Dermis blood vessel endothelial cell (primary cell): Measurements from ENCODE around the gene ZNF532. TPM values are rescaled to one million over a fixed set of nuclear protein-coding genes. Genes with fewer than 3 reads are reported as not detected.
"Not testable (repeated sequence)": the region's sequence is repeated elsewhere in the genome, so short reads cannot be mapped to it uniquely, and the experiment has no call there.

Experiments used
- DNase-seq: peaks from one replicate; pipeline ENCODE4 v3.0.0; 2010
- total RNA-seq: library from RNA; depleted of rRNA; stranded (reverse); fragments of >200 nt; gene quantifications from 2 replicates; pipeline ENCODE4 v1.2.3, GENCODE V29; 2014

ZNF532 gene
- total RNA-seq, 1 donor from 2014 or later = 57.2 TPM

DNA sequence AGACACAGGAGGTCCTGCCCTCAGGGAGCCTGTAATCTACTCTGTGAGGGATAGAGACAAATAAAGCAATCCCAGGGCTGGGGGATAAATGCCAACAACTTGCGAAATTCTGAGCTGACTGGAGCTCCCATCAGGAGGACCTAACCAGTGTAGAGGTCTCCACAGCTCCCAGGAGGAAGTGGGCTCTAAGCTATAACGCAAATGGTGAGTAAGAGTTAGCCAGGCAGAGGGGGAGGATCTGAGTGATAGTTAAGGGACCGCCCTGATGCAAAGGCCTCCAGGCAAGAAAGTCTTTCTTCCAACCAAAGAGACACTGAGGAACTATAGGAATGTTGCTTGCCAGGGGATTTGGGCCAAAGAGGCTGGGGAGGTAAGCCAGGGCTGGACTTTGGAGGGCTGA is 16.0 kb upstream of the ZNF532 start:
- no peak for DNase-seq

DNA sequence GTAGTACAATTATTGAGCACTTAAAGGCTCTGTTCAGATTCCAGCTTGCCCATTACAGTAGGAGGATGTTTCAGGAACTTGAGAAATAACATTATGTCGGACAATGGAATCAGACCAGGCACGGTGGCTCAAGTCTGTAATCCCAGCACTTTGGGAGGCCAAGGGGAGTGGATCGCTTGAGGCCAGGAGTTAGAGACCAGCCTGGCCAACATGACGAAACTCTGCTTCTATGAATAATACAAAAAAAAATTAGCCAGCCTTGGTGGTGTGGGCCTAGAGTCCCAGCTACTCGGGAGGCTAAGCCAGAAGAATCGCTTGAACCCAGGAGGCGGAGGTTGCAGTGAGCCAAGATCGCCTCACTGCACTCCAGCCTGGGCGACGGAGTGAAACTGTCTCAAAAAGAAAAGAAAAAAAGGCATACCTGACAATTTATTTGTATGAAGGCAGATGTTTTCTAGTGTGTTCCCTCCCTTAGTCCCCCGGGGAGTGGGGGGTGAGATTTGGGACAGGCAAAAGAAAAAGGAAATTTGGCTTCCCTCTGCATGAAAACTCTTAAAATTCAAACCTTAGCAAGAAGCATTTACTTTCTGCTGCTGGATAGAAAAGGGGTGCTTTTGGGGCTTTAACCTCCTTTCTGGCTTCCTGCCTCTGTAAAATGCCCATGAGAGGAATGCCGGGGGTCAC is 13.7 kb upstream of the ZNF532 start:
- DNase-seq = no peak

DNA sequence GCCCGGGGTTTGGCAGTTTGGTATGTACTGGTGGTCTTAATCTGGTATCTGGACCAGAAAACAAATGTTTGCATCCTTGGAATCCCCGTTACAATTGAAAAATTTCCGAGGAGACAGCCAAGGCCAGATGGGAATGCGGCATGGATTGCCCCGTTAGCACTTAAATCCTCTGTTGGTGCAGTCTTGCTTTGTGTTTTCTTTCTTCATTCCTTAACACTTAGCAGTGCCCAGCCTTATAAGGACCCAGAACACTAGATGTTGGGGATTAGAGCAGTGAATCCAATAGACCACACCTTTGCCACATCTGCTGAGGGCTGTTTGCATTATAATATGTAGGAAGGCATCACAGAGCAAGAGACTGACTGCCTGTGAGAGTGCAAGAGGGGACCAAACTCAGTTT is 12.8 kb upstream of the ZNF532 start:
- DNase-seq = no peak

DNA sequence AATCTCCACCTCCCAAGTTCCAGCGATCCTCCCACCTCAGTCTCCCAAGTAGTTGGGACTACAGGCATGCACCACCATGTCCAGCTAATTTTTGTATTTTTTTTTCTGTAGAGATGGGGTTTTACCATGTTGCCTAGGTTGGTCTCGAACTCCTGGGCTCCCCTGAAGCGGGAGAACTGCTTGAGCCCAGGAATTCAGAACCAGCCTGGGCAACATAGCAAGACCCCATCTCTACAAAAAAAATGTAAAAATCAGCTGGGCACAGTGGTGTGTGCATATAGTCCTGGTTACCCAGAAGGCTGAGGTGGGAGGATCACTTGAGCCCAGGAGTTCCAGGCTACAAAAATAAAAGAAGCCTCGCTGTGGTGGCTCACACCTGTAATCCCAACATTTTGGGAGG is 12.0 kb upstream of the ZNF532 start:
- DNase-seq = no peak

DNA sequence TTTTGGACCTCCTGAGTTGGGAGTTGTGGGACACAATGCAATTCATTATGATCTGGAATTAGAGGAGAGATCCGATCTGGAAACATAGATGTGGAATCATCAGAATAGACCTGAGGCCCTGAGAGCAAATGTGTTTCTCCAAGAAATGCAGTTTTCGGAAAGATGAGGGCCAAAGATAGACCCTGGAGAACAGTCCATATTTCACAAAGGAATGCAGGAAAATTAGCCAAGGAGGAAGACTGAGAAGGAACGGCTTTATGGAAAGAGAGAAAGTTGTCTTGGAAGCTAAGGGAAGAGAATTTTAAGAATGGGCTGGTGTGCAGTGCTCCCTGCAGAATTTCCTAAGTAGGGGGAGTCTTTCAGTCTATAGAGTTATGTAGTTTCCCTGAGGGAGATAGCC is 11.1 kb upstream of the ZNF532 start:
- no peak for DNase-seq

DNA sequence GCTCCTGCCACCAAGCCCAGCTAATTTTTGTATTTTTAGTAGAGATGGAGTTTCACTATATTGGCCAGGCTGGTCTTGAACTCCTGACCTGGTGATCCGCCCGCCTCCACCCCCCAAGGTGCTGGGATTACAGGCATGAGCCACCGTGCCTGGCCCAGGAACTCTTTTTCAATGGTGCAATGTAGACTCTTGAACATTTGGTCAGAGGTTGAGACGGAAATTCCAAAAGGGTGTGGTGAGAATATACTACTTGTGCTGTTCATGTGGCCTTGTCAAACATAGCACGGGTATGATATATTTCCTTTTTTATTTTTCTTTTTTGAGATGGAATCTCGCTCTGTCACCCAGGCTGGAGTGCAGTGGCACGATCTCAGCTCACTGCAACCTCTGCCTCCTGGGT is 9.2 kb upstream of the ZNF532 start:
- DNase-seq = not testable (repeated sequence)

DNA sequence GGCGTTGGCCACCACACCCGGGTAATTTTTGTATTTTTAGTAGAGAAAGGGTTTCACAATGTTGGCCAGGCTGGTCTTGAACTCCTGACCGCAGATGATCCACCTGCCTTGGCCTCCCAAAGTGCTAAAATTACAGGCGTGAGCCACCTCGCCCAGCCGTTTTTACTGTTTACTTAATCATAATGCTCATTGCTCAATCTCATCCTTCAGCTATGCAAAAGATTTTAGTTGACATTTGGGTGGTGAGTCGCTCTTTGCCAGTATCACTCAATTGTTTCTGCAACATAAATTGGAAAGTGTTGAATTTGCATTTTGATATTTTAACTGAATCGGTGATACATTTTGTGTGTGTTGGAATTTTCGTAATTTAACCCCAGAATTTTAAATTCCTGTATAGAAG is 7.8 kb upstream of the ZNF532 start:
- no peak for DNase-seq

DNA sequence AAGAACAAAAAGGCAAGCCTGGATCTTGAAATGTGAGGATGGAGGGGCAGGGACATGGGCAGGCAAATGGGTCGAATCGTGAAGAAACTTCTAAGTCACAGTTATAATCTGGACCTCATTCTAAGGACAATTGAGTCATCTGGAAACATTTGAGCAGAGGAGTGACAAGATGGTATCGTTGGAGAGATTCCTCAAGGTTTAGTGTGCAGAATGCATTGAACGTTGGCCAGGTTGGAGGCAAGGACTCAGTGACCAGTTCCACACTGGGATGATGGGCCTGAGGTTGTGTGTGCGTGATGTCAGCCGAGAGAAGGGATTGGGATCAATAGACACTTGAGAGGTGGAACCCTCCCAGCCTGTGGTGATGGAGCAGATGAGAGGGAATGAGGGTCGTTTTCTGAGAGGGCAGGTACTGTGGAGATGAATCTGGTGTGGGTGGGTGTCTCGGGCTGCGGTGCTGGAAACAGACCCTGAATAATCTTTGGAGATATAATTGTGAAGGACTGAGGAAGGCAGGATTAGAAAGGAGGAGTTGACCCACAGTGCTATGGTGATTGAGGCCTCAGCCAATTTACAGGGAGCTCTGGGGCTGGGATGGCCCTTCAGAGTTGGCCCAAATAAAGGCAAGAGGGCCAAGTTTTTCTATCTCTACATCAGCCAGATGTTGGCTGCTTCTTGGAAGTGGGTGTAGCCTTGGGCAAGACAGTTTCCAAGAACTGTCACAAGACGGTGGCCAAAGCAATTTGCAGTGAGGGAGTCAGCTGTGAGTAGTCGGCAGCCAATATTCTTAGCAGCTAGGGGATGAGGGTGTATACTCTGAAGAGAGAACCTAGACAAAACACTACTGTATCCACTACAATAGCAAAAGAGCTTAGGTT is 5.8 kb upstream of the ZNF532 start:
- DNase-seq = no peak

DNA sequence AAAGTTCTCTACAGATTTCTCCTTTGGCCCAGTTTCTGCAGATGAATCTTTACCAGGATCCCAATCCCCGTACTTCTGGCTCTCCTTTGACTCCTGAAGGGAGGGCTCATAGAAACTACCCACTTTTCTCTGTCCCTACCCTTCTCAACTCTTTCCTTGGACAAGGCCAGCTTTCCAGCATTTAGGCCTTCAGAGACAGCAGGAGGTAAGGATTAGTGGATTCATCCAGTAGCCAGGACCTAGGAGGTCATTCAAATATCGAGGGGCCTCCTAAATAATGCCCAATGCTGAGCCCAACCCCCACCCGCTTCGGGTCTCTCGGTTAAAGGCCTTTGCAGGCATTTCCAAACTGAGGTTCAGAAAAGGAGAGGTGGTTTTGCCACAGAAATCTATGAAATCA is 4.8 kb upstream of the ZNF532 start:
- DNase-seq = no peak

DNA sequence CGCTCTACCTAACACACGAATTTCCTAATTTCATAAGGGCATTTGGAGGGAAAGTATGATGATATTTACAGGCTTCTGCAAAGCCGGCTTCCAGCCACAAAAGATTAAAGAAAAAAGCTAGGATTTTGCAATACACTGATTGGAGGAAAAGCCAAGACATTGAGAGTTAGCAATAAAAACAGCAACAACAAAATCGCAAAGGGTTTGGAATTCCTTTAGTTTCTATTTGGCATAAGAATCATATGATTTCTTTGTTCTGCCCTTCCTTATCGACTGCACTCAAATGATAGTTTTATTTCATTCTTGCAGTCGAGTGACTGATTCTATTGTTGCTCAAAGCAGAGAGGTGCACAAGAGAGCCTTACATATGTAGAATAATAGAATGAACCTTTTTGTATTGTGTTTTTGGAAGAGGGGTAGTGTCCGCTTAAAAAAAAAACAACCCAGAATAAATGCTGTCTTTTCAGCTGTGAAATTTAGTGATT is 3.9 kb upstream of the ZNF532 start:
- peak; percentile 17 for DNase-seq

DNA sequence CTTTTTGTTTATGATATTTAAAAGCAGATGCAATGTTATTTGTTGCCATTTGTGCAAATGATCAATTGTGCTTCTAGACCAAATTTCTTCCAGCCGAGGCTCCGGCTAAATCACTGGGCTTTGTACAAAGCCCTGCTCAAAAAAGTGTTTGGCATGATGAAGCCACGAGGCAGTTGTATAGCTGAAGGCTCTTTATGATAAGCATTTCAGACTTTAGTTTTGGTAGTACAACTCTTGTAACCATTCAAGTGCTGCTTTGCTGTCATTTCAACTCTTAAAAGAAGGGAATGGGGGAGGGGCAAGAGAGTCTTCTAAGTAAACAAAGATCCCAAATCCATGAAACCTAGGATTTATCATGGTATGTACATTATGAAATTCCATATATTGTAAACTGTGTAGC is 3.3 kb upstream of the ZNF532 start:
- no peak for DNase-seq

DNA sequence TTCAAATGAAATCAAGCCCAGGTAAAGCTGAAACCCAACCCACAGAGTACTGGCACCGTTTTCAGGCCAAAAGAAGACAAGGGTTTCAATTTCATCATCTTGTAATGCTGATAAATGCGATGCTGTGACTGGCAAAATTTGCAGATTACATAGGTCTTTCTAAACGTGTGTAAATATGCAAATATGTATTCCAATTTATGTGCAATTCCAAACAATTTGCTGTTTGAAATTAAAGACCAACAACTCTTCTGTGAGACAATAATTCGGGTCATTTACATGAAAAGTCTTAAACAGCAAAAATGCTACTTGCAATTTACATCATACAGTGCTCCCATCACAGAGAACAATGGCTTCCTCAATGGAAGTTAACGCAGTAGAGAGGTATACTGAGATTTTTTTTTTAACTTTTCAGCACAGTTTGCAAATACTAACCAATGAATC is 2.8 kb upstream of the ZNF532 start:
- no peak for DNase-seq

DNA sequence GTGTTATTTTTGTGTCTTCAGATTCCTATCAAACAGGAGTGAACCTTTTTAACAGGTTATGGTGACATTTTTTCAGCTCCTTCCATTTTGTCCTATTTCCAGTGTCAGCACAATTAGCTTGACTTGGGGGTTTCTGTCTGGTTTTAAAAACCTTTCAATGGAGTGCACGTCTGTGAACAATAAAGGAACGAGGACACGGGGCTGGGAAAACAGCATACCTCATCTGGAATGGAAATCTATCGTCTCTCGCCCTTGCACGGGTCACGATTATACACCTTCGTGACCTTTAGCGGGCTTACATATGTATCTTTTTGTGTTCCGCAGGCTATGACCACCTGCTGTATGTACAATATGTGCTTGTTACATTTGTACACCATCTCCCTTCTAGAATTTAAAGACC is 2.3 kb upstream of the ZNF532 start:
- DNase-seq = no peak

DNA sequence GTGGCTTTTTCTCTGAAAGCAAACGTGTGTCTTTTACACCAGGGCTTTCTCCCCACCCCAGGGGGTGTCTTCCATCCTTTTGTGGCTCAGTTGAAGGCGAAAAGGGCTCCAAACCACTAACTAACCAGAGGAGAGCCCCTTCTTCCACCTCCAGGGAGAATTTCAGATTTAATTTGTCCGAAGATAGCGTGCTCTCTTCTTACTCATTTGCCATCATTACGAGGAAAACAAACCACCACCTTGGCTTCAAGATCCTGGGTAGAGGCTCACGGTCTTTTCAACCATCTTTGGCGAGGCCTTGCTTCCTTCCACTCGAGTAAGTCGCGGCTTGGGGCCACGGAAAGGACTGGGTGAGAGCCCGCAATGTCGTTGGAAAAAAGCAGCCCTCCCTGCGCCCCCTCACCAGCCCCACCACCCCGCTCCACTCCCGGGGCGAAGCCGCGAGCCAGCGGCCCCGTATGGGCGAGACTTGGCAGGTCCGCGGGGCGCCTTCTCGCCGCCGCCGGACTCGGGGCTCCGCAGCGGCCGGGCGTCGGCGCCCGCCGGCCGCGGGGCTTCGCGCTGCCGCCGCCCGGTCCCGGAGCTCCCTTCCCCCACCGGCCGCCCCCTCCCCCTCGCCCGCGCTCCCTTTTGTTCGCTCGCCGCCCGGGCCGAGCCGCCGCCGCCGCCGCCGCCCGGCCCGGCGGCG is 1.7 kb upstream of the ZNF532 start:
- peak; percentile 56 for DNase-seq

DNA sequence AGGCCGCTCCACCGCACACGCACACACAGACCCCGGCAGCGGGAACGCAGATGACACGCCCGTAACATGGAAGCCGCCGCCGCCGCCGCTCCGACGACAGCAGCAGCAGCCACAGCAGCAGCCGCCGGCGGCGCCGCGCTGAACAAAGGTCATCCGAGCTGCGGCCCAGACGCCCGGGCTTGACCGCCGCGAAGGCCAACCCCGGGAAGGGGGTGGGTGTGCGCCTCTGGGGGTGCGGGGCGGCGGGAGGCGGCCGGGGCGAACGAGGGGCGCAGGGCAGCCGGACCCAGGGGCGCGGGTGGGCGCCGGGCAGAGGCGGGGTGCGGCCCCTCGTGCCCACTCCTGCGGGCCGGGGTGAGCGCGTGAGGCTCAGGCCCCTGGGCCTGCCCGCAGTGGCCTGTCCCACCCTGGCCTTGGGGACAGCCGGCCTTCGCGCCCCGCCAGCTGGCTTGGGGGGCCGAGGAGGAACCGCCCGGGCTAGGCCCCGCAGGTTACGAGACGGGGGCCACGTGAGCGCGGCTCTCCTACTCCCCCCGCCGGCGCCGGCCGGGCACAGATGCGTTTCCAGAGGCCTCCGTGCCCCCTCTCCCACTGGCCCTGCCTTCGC is 1.0 kb upstream of the ZNF532 start:
- DNase-seq = peak; percentile 58

DNA sequence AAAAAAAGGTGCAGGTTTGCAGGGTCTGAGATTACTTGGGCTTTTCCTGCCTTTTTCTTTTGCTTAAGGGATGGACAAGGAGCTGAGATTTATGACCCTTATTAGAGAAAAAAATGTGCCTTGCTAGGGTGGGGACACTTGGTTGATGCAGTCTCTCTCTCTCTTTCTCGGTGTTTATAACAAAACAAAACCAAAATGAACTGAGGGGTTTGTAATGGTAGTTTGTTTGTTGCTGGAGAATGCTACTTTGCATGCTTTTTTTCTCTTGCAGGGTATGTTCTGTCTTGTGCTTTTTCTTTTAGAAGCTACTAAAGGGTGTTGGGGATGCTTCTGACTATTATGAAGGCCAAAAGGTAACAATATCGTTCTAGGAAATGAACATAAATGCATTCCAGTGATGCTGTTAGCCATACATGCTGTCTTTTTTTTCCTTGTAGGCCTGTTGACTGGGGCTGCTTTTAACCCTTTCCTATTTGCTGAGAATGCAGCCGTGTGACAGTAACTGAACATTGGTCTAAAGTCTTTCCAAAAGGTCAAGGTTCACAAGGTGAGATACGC is 435 bp downstream of the ZNF532 start:
- DNase-seq = peak; percentile 5

DNA sequence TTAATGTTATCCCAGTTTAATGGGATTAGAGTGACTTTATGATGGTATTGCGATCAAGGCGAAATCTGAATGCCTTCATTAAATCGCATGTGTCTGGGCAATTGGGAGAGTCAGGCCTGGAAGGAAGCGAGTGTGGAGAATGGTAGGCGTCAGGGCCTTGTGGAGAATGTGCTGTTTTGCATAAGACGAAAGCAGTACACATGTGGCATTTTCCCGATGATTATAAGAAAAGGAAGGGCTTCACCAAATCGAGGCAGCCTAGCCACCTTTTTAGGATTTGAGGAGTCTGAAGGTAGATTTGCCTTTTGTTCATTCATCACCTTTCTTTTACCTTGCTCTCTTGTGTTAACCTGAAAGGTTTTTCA is 1.0 kb downstream of the ZNF532 start:
- peak; percentile 21 for DNase-seq

DNA sequence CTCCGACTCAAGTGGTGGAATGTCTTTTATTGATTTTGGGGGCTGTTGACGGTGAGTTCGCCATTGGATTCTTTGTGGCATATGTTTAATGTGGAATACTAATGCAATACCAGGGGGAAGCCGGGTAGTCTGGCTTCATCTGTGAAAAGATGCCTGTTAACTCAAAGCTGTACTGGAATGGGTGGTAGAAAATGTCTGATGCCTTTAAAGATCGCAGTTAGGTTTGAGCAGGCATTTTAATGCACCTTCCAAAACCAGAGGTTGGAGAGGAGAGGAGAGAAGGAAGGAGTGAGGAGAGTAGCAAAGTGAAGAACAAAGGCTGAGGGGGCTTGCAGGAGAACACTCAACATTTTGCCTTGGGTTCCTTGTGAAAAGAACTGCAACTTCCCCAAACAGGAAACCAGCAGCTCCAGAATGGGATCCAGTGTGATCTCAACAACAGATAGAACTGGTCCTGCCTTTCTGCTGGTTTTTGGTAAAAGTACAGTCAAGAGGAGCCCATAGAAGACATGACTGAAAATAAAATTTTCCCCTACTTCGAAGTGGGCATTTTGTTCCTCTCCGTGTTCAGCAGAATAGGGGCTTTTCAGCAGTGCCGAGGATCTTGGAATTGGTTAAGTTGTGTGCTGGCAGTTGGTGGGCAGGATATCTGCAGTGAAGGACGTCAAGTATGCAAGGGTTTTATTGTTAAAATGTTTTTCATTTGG is 1.5 kb downstream of the ZNF532 start:
- DNase-seq = peak; percentile 50

DNA sequence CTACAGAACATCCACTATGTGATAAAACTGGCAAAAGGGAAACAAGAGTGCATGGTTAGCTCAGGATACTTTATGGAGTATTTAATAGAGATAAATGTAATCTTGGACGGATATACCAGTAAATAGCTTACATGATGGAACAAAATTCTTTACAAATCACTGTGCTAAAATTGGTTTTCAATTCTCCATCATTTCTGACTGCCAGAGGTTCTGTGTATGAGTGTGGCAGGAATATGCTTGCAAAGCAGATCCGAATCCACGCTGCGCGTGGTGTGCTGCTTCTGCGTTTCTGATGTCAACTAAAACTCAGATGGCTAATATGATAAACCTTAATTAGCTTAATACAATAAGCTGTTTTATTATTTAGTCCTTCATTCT is 2.1 kb downstream of the ZNF532 start:
- no peak for DNase-seq

DNA sequence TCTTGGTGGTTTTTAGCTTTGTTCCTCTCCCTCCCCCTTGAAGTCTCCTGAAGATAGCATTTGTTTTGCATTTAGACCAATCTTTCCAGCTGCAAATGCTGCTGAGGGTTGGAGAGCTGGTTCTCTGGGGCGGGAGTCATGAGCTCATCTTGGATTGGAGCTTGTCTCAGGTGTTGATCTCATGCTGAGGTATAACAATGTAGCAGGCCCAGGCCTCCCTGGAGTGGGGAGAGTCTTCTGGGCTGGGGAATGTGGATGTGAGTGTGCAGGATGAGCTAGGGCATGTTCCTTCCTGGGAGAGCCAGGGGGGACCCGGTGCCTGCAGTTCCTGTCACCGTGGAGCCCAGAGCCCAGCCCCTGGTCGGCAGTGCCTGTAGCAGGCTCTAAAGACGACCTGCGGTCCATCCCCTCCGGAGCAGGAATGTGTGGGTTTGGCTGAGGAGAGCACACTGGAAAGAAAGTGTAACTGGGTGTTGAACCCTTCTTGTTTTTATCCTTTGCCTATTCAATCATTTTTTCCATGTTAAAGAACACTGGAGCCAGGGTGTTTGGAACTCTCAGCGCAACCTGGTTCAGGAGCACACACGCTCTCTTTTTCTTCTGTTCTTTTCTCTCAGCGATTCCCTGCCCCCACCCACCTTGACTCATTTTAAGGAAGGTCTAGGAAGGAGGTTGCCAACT is 2.7 kb downstream of the ZNF532 start:
- peak; percentile 19 for DNase-seq

DNA sequence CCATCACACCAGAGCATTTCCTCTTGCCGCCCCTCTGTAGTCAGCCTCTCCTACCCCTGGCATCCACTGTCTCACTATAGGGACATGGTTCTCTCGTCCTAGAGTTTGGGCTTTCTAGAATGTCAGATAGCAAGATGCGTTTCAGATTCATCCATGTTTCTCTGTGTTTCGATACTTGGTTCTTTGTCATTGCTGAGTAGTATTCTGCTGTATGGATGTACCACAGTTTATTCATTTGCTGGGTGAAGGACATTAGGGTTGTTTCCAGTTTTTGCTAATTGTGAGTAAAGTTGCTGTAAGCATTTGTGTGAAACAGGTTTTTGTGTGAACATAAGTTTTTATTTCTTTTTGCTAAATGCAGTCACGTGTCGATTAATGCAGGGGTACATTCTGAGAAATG is 3.8 kb downstream of the ZNF532 start:
- DNase-seq = no peak

DNA sequence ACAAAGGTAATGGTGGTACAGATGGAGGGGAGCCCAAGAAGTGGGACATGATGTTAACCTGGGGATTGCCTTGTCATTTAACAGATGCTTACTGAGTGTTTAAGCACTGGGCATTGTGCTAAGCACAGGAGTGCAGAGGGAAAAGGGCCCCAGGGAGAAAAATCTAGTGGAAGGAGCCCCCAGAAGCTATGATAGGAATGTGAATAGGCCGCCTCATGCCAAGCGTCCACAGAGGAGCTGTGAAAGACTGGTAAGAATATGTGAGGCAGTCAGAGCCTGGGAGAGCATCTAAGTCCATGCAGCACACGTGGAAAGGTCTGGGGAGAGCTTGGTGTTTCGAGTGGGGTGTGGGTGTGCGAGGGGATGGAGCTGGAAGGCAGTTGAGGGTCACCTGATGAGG is 5.5 kb downstream of the ZNF532 start:
- DNase-seq = no peak
